COR-L47 (cell line): Measurements from ENCODE around the gene FABP2.
"Not testable (repeated sequence)": the region's sequence is repeated elsewhere in the genome, so short reads cannot be mapped to it uniquely, and the experiment has no call there.

ENCODE experiments used
- DNase-seq: peaks from one replicate; lab custom pipeline; 2025; lab: John Stamatoyannopoulos, UW

FABP2 gene

GRCh38 chr4:119310826-119311225 lies 11.1 kb downstream of the FABP2 start:
- no peak for DNase-seq

- no peak for DNase-seq
These were observed 14.3 kb downstream of the FABP2 start for GRCh38 chr4:119307606-119308005.

GRCh38 chr4:119304431-119304830 lies 17.5 kb downstream of the FABP2 start:
- DNase-seq, result no peak

GRCh38 chr4:119303587-119304305 lies 18.2 kb downstream of the FABP2 start:
- DNase-seq, result no peak

GRCh38 chr4:119302073-119302832 lies 19.7 kb downstream of the FABP2 start:
- DNase-seq, result no peak

GRCh38 chr4:119300101-119300978 lies 21.6 kb downstream of the FABP2 start:
- DNase-seq, result no peak

- DNase-seq, result no peak
These were observed 22.2 kb downstream of the FABP2 start for GRCh38 chr4:119299741-119300100.

GRCh38 chr4:119299260-119299671 lies 22.7 kb downstream of the FABP2 start:
- no peak for DNase-seq

GRCh38 chr4:119297795-119298194 lies 24.1 kb downstream of the FABP2 start:
- DNase-seq, result no peak

GRCh38 chr4:119296356-119296755 lies 25.6 kb downstream of the FABP2 start:
- no peak for DNase-seq

GRCh38 chr4:119290598-119290997 lies 31.3 kb downstream of the FABP2 start:
- DNase-seq, result no peak

- DNase-seq, result no peak
These were observed 32.6 kb downstream of the FABP2 start for GRCh38 chr4:119289313-119289712.

- no peak for DNase-seq
These were observed 35.4 kb downstream of the FABP2 start for GRCh38 chr4:119286377-119287002.

GRCh38 chr4:119284876-119285780 lies 36.8 kb downstream of the FABP2 start:
- no peak for DNase-seq

- no peak for DNase-seq
These were observed 40.5 kb downstream of the FABP2 start for GRCh38 chr4:119281393-119281792.

GRCh38 chr4:119279945-119280344 lies 42.0 kb downstream of the FABP2 start:
- not testable (repeated sequence) for DNase-seq

GRCh38 chr4:119279541-119279940 lies 42.4 kb downstream of the FABP2 start:
- DNase-seq, result not testable (repeated sequence)

GRCh38 chr4:119271361-119272085 lies 50.4 kb downstream of the FABP2 start:
- no peak for DNase-seq

GRCh38 chr4:119268466-119268865 lies 53.5 kb downstream of the FABP2 start:
- DNase-seq, result peak; percentile 47
